Urinary bladder (tissue), 4 donors: ENCODE results near the gene SNX20. TPM values are rescaled to one million over a fixed set of nuclear protein-coding genes. Genes with fewer than 3 reads are reported as not detected.

Experiments used
- DNase-seq: peaks from one replicate; pipeline ENCODE4 v3.0.0-alpha.2; 2015; ENCODE audit errors: extremely low spot score
- H3K27ac ChIP-seq: one replicate; pipeline ENCODE4 v1.5.1; 2013; ENCODE audit warnings: low read depth, mild to moderate bottlenecking, moderate library complexity
- H3K36me3 ChIP-seq: one replicate; pipeline ENCODE4 v1.6.1; 2013; ENCODE audit warnings: mild to moderate bottlenecking, moderate library complexity; ENCODE audit not compliant: insufficient read depth
- H3K4me1 ChIP-seq: one replicate; pipeline ENCODE4 v1.6.1; 2013; ENCODE audit warnings: mild to moderate bottlenecking, moderate library complexity; ENCODE audit not compliant: insufficient read depth
- H3K4me3 ChIP-seq: one replicate; pipeline ENCODE4 v1.5.1; 2013; ENCODE audit warnings: low read depth, low read length
- WGBS: extraction: QIAGEN DNeasy Blood & Tissue Kit; methylation state at CpG from one replicate; pipeline ENCODE4 v1.1.7; 2013; 5-methylcytosine and 5-hydroxymethylcytosine counted together
- polyA plus RNA-seq: library from polyadenylated mRNA; stranded (reverse); fragments of 200-250 nt; gene quantifications from one replicate; pipeline ENCODE4 v1.2.3, GENCODE V29; 2013
- total RNA-seq: library from RNA; depleted of rRNA; stranded (reverse); fragments of >200 nt; gene quantifications from one replicate; pipeline ENCODE4 v1.2.3, GENCODE V29; 2014
- donor health status: healthy with polysubstance abuse.
- donor health status: healthy.

The SNX20 gene
- total and polyA plus RNA-seq, 2 donors = 1.0 to 1.4 TPM

DNA sequence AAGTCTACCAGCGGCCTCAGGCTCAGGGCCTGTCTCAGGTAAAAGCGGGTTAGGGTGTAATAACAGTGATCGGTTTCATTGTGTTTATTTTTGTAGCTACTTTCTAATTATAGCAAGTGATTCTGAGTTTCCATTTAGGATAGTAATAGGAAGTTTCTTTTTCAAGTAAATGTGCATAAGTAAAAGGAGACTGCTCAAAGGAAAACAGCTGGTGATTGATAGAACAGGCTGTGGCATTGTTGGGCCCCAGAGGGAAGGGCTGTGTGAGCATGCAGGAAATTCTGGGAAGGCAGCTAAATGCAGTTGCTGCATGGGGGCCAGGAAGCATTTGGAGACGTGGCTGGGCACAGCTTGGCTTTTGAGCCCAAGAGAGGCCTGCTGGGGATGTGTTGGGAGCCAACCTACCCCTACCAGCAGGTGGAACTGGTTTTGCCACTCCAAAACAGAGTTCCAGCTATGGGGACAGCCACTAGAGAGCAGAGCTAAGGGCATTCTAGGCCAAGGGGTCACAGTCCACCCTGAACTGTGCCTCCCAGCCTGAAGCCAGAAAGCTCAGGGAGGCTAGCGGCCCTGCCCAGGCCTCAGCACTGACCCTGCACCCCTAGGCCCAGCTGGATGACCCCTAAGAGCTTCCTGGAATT, 12.6 kb downstream of the SNX20 start:
- H3K36me3 ChIP-seq = no peaks in the 10 kb centered on the region
- 76% methylated on average over 5 of the region's 5 CpGs for WGBS
- no peak for DNase-seq
- H3K27ac ChIP-seq = no peak overlapping the region
- no peak overlapping the region for H3K4me3 ChIP-seq
- H3K4me1 ChIP-seq = no peaks in the 10 kb centered on the region

- DNase-seq = no peak
- no peaks in the 10 kb centered on the region for H3K36me3 ChIP-seq
- H3K4me1 ChIP-seq = no peaks in the 10 kb centered on the region
- H3K4me3 ChIP-seq = no peak overlapping the region
- H3K27ac ChIP-seq = no peak overlapping the region
- WGBS = 89% methylated on average over 21 of the region's 21 CpGs
These were observed 13.4 kb downstream of the SNX20 start for GRCh38 chr16:50667497-50668367.

GRCh38 chr16:50666658-50667496, 14.2 kb downstream of the SNX20 start:
- no peak for DNase-seq
- H3K27ac ChIP-seq = no peak overlapping the region
- H3K4me3 ChIP-seq = no peak overlapping the region
- H3K36me3 ChIP-seq = no peaks in the 10 kb centered on the region
- 83% methylated on average over 9 of the region's 9 CpGs for WGBS
- H3K4me1 ChIP-seq = no peaks in the 10 kb centered on the region

GRCh38 chr16:50665128-50665878, 15.8 kb downstream of the SNX20 start:
- no peaks in the 10 kb centered on the region for H3K36me3 ChIP-seq
- H3K27ac ChIP-seq = no peak overlapping the region
- peak overlapping the region; percentile 33 for H3K4me3 ChIP-seq
- WGBS = 15% methylated on average over 40 of the region's 40 CpGs
- DNase-seq = peak; percentile 51
- H3K4me1 ChIP-seq = no peaks in the 10 kb centered on the region

GRCh38 chr16:50664270-50664669, 16.8 kb downstream of the SNX20 start:
- H3K4me3 ChIP-seq = no peak overlapping the region
- WGBS = 94% methylated on average over 5 of the region's 5 CpGs
- no peak overlapping the region for H3K27ac ChIP-seq
- no peak for DNase-seq
- H3K36me3 ChIP-seq = no peaks in the 10 kb centered on the region
- no peaks in the 10 kb centered on the region for H3K4me1 ChIP-seq

DNA sequence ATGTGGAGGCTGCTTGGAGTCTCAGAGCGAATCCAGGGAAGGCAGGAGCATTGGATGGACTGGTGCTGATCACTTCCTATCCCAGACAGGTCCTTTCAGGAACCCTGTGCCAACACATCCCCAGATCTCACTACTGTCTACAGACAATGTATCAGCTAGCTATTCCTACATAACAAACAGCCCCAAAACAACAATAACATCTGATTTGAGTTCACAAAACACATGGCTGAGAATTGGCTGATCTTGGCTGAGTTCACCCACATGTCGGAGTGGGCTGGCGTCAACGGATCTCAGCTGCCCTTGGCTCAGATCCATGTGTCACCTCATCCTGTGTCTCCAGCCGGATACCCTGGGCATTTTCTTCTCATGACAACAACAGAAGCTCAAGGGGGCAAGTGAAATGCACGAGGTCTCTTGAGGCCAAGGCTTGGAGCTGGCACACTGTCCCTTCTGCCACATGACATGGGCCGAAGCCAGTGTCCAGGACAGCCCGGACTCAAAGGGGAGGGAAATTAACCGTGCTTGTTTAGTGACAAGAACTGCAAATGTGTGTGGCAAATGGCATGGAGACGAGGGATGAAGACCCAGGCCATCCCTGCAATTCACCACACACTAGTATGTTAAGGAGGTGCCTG, 18.7 kb downstream of the SNX20 start:
- H3K27ac ChIP-seq = no peak overlapping the region
- H3K4me1 ChIP-seq = no peaks in the 10 kb centered on the region
- 92% methylated on average over 10 of the region's 10 CpGs for WGBS
- H3K4me3 ChIP-seq = no peak overlapping the region
- no peaks in the 10 kb centered on the region for H3K36me3 ChIP-seq
- no peak for DNase-seq

DNA sequence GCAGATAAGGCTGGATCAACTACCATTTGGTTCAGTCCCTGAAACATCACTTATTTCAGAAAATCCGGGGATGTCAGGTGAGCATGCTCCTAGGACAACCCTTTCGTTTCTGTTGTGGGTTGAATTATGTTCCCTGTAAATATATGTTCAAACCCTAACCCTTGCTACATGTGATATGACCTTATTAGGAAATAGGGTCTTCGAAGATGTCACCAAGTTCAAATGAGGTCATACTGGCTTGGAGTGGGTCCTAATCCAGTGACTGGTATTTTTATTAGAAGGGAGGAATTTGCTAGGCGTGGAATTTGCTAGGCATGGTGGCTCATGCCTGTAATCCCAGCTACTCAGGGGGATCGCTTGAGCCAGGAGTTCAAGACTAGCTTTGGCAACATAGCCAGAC, 21.3 kb downstream of the SNX20 start:
- no peaks in the 10 kb centered on the region for H3K36me3 ChIP-seq

GRCh38 chr16:50657241-50657640, 23.9 kb downstream of the SNX20 start:
- DNase-seq = no peak
- Histone ChIP-seq H3K36me3 (no peaks in the 10 kb centered on the region), H3K4me3 (no peak overlapping the region), H3K27ac (no peak overlapping the region), H3K4me1 (no peaks in the 10 kb centered on the region)
- 51% methylated on average over 5 of the region's 5 CpGs for WGBS

More for the DNA sequence above, 21.3 kb downstream of the SNX20 start:
- Histone ChIP-seq H3K4me3 (no peak overlapping the region), H3K4me1 (no peaks in the 10 kb centered on the region), H3K27ac (no peak overlapping the region)
- DNase-seq = no peak
- 69% methylated on average over 5 of the region's 5 CpGs for WGBS

GRCh38 chr16:50655558-50656055, 25.5 kb downstream of the SNX20 start:
- no peaks in the 10 kb centered on the region for H3K36me3 ChIP-seq
- H3K4me1 ChIP-seq = no peaks in the 10 kb centered on the region
- H3K4me3 ChIP-seq = no peak overlapping the region
- no peak overlapping the region for H3K27ac ChIP-seq
- no peak for DNase-seq
- WGBS = 96% methylated on average over 3 of the region's 3 CpGs

DNA sequence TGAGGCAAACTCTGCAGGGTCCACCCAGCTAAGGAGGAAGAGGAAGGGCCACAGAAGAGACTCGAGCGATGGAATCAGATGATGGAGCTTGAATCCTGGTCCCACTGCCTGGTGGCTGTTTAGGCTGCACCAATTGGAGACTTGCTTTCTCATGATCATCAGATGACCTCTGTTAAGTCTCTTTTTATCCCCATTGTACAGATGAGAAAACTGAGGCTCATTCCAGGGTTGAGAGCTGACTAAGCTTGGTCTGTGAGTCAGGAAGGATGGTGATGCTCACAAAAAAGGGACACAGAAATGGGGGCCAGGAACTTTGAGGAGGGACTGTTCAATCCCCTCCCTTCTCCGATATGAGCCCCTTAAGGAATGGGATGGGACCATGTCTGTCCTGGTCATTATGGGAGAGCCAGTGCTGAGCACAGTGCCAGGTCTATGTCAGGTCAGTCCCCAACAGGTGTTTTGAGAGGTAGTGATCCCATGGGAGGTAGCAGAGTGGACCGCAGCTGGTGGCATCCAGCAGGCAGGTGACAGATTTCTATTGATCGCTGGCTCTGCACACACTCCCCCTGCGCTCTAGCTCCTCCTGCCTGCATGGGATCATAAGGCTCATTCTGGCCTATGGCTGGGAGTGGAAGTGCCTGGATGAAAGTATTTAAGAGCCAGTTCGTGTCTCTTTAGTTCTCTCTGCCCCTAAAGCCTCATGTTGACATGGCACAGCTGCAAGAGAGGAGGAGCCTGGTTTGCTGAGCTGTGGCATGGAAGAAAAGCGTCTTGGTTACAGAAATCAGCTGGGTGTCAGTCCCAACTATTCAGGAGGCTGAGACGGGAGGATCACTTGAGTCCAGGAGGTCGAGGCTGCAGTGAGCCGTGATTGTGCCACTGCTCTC, 27.2 kb downstream of the SNX20 start:
- Histone ChIP-seq H3K4me3 (no peak overlapping the region), H3K27ac (no peak overlapping the region), H3K4me1 (no peaks in the 10 kb centered on the region), H3K36me3 (no peaks in the 10 kb centered on the region)
- no peak for DNase-seq
- whole genome bisulfite sequencing = 79% methylated on average over 11 of the region's 11 CpGs

DNA sequence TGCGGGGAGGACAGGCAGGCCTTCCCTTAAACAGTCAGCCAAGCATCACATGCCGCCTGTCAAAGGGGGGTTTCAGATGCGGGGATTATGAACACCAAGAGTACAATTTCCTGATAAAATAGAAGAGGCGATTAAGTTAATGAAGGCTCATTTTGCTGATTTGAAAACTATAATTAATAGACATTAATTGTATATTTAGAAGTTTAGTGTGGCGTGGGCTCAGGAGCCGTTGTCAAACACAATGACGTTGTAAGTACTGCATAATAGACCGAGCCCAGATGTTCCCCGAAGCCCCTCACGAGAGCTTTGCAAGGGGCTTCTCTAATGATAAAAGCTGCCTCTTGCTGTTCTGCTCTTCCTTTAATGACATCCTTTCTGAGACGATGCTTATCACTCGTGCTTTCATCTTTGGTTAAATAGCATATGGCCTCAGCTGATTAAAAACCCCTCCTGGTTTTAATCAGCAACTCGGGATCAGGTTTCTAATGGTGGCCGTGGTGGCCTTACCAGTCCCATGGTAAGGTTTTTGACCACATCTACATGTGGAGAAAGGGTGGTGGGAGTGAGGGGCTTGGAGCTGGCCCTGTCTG, 28.2 kb downstream of the SNX20 start:
- Histone ChIP-seq H3K36me3 (no peaks in the 10 kb centered on the region), H3K27ac (no peak overlapping the region), H3K4me3 (no peak overlapping the region), H3K4me1 (no peaks in the 10 kb centered on the region)
- WGBS = 55% methylated on average over 14 of the region's 14 CpGs
- DNase-seq = no peak
